Measurements from ENCODE around the gene ALCAM.

Gene ALCAM

GRCh38 chr3:105493305-105493892 is 126.7 kb downstream of the ALCAM start:
- no peak overlapping the region for H3K4me3 ChIP-seq (replicated peaks; ENCODE audit: low read depth, low read length)
- TF ChIP-seq, protein P1, sequence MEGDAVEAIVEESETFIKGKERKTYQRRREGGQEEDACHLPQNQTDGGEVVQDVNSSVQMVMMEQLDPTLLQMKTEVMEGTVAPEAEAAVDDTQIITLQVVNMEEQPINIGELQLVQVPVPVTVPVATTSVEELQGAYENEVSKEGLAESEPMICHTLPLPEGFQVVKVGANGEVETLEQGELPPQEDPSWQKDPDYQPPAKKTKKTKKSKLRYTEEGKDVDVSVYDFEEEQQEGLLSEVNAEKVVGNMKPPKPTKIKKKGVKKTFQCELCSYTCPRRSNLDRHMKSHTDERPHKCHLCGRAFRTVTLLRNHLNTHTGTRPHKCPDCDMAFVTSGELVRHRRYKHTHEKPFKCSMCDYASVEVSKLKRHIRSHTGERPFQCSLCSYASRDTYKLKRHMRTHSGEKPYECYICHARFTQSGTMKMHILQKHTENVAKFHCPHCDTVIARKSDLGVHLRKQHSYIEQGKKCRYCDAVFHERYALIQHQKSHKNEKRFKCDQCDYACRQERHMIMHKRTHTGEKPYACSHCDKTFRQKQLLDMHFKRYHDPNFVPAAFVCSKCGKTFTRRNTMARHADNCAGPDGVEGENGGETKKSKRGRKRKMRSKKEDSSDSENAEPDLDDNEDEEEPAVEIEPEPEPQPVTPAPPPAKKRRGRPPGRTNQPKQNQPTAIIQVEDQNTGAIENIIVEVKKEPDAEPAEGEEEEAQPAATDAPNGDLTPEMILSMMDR (IDR thresholded peaks at IDR 0.05; ENCODE audit: low read depth, low read length, missing control alignments): no peak
- no peak for DNase-seq (ENCODE audit: extremely low read depth, low read depth)

GRCh38 chr3:105495021-105495420 is 128.3 kb downstream of the ALCAM start:
- no peak for DNase-seq (ENCODE audit: extremely low read depth, low read depth)
- no peak overlapping the region for H3K4me3 ChIP-seq (replicated peaks; ENCODE audit: low read depth, low read length)
- TF ChIP-seq, protein P1 (IDR thresholded peaks at IDR 0.05; ENCODE audit: low read depth, low read length, missing control alignments): no peak

DNA sequence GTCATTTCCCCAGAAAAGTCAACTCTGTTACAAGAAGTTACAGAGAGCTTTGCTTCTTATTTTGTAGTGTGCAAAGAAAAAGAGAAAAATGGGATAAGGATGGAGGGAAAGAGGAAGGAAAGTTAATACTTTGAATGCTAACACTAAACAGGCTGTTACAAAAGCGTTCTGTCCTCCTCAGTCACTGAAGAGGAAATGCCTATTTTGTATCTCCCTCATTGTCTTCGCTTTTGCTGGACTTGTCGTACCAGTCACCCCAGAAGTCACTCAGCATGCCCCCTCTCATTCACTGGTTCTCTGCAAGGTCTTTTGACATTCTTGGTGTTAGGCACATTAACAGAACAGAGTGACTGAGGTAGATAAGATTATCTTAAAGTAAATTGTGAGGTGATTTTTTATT is 129.6 kb downstream of the ALCAM start:
- TF ChIP-seq, protein P1 (IDR thresholded peaks at IDR 0.05; ENCODE audit: low read depth, low read length, missing control alignments): no peak
- H3K4me3 ChIP-seq (replicated peaks; ENCODE audit: low read depth, low read length): no peak overlapping the region
- DNase-seq (ENCODE audit: extremely low read depth, low read depth): no peak

- no peak overlapping the region for H3K4me3 ChIP-seq (replicated peaks; ENCODE audit: low read depth, low read length)
- DNase-seq (ENCODE audit: extremely low read depth, low read depth): no peak
- TF ChIP-seq, protein P1 (IDR thresholded peaks at IDR 0.05; ENCODE audit: low read depth, low read length, missing control alignments): no peak
Measured at GRCh38 chr3:105497386-105497785, 130.7 kb downstream of the ALCAM start.

GRCh38 chr3:105499961-105500360 is 133.3 kb downstream of the ALCAM start:
- H3K4me3 ChIP-seq (replicated peaks; ENCODE audit: low read depth, low read length): no peak overlapping the region
- TF ChIP-seq, protein P1 (IDR thresholded peaks at IDR 0.05; ENCODE audit: low read depth, low read length, missing control alignments): no peak
- DNase-seq (ENCODE audit: extremely low read depth, low read depth): no peak

- no peak for DNase-seq (ENCODE audit: extremely low read depth, low read depth)
- TF ChIP-seq, protein P1 (IDR thresholded peaks at IDR 0.05; ENCODE audit: low read depth, low read length, missing control alignments): no peak
- H3K4me3 ChIP-seq (replicated peaks; ENCODE audit: low read depth, low read length): no peak overlapping the region
Measured at GRCh38 chr3:105502333-105502732, 135.6 kb downstream of the ALCAM start.

- DNase-seq (ENCODE audit: extremely low read depth, low read depth): no peak
- no peak overlapping the region for H3K4me3 ChIP-seq (replicated peaks; ENCODE audit: low read depth, low read length)
- TF ChIP-seq, protein P1 (IDR thresholded peaks at IDR 0.05; ENCODE audit: low read depth, low read length, missing control alignments): no peak
Measured at GRCh38 chr3:105503191-105503593, 136.5 kb downstream of the ALCAM start.

Data from HFF-Myc (cell line).